Mammary epithelial cell (primary cell): ENCODE data around the gene ZIC1.

ENCODE experiments used
- CTCF ChIP-seq, 2 donors: IDR thresholded peaks in 1 of 2; conservative IDR thresholded peaks in 1 of 2; 2 replicates each; pipeline ENCODE4 v1.5.1; 2011 to 2012; ENCODE audit warnings: inconsistent platforms in 2 of 2, low read length in 2 of 2, mild to moderate bottlenecking in 2 of 2, control low read depth in 1 of 2, low read depth in 1 of 2; ENCODE audit not compliant: insufficient read depth in 1 of 2; ENCODE audit errors: extremely low read depth in 1 of 2
- EZH2 ChIP-seq: IDR thresholded peaks from 2 replicates; pipeline ENCODE4 v1.6.1; 2012; ENCODE audit warnings: low read length, inconsistent platforms, borderline replicate concordance

DNA sequence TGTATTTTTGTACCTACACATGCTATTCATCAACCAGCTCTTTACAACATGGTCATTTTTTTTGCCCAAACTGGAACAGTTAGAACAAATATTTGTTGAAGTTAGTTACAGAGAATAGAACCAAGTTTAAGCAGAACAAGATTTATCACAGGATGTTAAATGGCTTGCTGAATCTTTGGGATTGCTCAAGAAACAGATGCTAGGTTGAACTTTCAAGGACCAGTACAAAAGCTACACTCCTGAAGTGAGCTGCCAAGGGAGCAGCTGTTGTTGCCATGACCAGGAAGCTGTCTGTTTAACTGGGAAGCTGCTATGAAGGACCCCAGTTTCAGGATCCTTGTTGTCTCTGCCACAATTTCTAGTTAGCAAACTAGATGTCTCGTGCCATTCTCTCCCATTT, 53.7 kb downstream of the ZIC1 start:
- no peak for TF ChIP-seq CTCF (conservative IDR thresholded peaks at IDR 0.05 in 1 of 2, IDR thresholded peaks at IDR 0.05 in 1 of 2; ENCODE audit: extremely low read depth in 1 of 2, insufficient read depth in 1 of 2, low read depth in 1 of 2, low read length in 2 of 2)
- TF ChIP-seq EZH2, result no peak
